Endothelial cell (in vitro differentiated cells): ENCODE results near the gene ZNF70. TPM values are rescaled to one million over a fixed set of nuclear protein-coding genes. Genes with fewer than 3 reads are reported as not detected.

Experiments used
- DNase-seq: peaks from one replicate; pipeline ENCODE4 v3.0.0; 2021; ENCODE audit warnings: low spot score
- H3K27ac Mint-ChIP-seq: one replicate; pipeline ENCODE4 v1.8.0; 2021; ENCODE audit warnings: mixed read lengths, inconsistent platforms; ENCODE audit not compliant: unreplicated experiment
- H3K27me3 Mint-ChIP-seq: one replicate; pipeline ENCODE4 v1.8.0; 2021; ENCODE audit warnings: mild to moderate bottlenecking, moderate library complexity, mixed read lengths, inconsistent platforms; ENCODE audit not compliant: unreplicated experiment
- H3K36me3 Mint-ChIP-seq: one replicate; pipeline ENCODE4 v1.8.0; 2021; ENCODE audit warnings: mild to moderate bottlenecking, low read depth, mixed read lengths, inconsistent platforms; ENCODE audit not compliant: unreplicated experiment
- H3K4me1 Mint-ChIP-seq: one replicate; pipeline ENCODE4 v1.8.0; 2021; ENCODE audit warnings: mild to moderate bottlenecking, mixed read lengths, inconsistent platforms; ENCODE audit not compliant: unreplicated experiment
- H3K4me3 Mint-ChIP-seq: one replicate; pipeline ENCODE4 v1.8.0; 2021; ENCODE audit warnings: mild to moderate bottlenecking, mixed read lengths, inconsistent platforms; ENCODE audit not compliant: unreplicated experiment
- H3K9me3 Mint-ChIP-seq: one replicate; pipeline ENCODE4 v1.8.0; 2021; ENCODE audit warnings: mixed read lengths, inconsistent platforms; ENCODE audit not compliant: unreplicated experiment
- CTCF ChIP-seq: fragments of 200-600 bp; sonication (generic); IDR thresholded peaks from one replicate; pipeline ENCODE4 v1.5.0; 2021; ENCODE audit warnings: antibody characterized with exemption; ENCODE audit not compliant: unreplicated experiment
- total RNA-seq: library from RNA; stranded (reverse); fragmentation: NEBNext Ultra II Directional; extraction: Animal tissue kit (Norgen Biotek cat#: 25700); gene quantifications from one replicate; pipeline ENCODE4 v1.2.1, GENCODE V29; 2021; ENCODE audit not compliant: unreplicated experiment

The ZNF70 gene
- total RNA-seq, 1 donor from 2014 or later, result 8.0 TPM

- H3K36me3 Mint-ChIP-seq, result peaks cover 31% of the 10 kb centered on the region
- no peak for TF ChIP-seq CTCF
These were observed 41.8 kb downstream of the ZNF70 start for GRCh38 chr22:23709107-23709506.

GRCh38 chr22:23708270-23708669, 42.6 kb downstream of the ZNF70 start:
- no peaks in the 10 kb centered on the region for H3K4me1 Mint-ChIP-seq
- H3K27me3 Mint-ChIP-seq, result no peaks in the 10 kb centered on the region
- peaks cover 29% of the 10 kb centered on the region for H3K36me3 Mint-ChIP-seq
- DNase-seq, result no peak
- no peak overlapping the region for H3K4me3 Mint-ChIP-seq
- no peak for TF ChIP-seq CTCF
- no peaks in the 10 kb centered on the region for H3K9me3 Mint-ChIP-seq
- H3K27ac Mint-ChIP-seq, result no peak overlapping the region

More at GRCh38 chr22:23709107-23709506, 41.8 kb downstream of the ZNF70 start:
- no peak overlapping the region for H3K4me3 Mint-ChIP-seq
- peaks cover 4% of the 10 kb centered on the region for H3K27me3 Mint-ChIP-seq
- no peak overlapping the region for H3K27ac Mint-ChIP-seq
- H3K4me1 Mint-ChIP-seq, result no peaks in the 10 kb centered on the region
- no peak for DNase-seq
- H3K9me3 Mint-ChIP-seq, result no peaks in the 10 kb centered on the region

- Mint-ChIP-seq H3K9me3 (no peaks in the 10 kb centered on the region), H3K27ac (no peak overlapping the region), H3K4me1 (no peaks in the 10 kb centered on the region), H3K27me3 (no peaks in the 10 kb centered on the region), H3K36me3 (peaks cover 36% of the 10 kb centered on the region), H3K4me3 (no peak overlapping the region)
- no peak for DNase-seq
- TF ChIP-seq CTCF, result no peak
These were observed 45.6 kb downstream of the ZNF70 start for GRCh38 chr22:23705358-23705757.

- H3K27me3 Mint-ChIP-seq, result no peaks in the 10 kb centered on the region
- H3K4me3 Mint-ChIP-seq, result no peak overlapping the region
- TF ChIP-seq CTCF, result no peak
- DNase-seq, result no peak
- peaks cover 35% of the 10 kb centered on the region for H3K36me3 Mint-ChIP-seq
- H3K4me1 Mint-ChIP-seq, result no peaks in the 10 kb centered on the region
- H3K27ac Mint-ChIP-seq, result no peak overlapping the region
- H3K9me3 Mint-ChIP-seq, result no peaks in the 10 kb centered on the region
These were observed 46.1 kb downstream of the ZNF70 start for GRCh38 chr22:23704829-23705228.

- no peak for DNase-seq
- no peak for TF ChIP-seq CTCF
- Mint-ChIP-seq H3K36me3 (peaks cover 30% of the 10 kb centered on the region), H3K27me3 (no peaks in the 10 kb centered on the region), H3K4me3 (no peak overlapping the region), H3K4me1 (no peaks in the 10 kb centered on the region), H3K27ac (no peak overlapping the region), H3K9me3 (no peaks in the 10 kb centered on the region)
These were observed 46.9 kb downstream of the ZNF70 start for GRCh38 chr22:23704062-23704461.
